Activated CD4-positive, CD25-positive, alpha-beta regulatory T cell treated with anti-CD3 and anti-CD28 coated beads, Interleukin-2, amount 50 U/mL, for 16 hours (primary cell): ENCODE results near the gene AQP9.
"Not testable (repeated sequence)": the region's sequence is repeated elsewhere in the genome, so short reads cannot be mapped to it uniquely, and the experiment has no call there.

Source experiments
- DNase-seq: peaks from one replicate; pipeline ENCODE4 v3.0.0-alpha.2; 2020; ENCODE audit warnings: low read depth, low spot score

The AQP9 gene

DNA sequence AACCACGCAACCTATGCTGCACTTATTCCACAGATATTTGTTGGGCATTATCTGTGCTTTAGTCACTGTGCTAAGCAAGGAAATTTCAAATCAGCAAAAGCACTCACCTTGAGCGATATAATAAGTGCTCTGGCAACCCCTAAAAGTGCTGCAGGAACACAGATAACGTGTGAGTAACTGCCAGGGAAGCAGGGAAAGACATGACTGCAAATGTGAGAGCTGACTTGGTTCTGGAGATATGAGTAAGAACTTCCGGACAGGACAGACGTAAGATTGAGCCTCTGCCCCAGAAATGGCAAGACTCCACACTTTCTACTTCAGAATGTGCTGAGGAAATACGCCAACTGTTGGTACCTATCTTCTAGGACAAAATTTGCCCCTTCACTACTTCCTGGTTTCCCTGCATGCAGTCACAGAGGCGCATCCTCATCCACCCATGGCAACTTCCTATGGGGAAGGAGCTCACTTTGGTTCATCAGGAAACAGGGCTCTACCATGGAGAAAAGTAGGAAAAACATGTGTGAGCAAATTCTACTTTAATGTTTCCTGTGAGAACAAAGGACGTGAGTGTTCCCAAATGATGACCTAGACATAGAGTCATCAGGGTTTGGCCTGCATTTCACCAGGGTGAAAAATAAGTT is 41.7 kb downstream of the AQP9 start:
- no peak for DNase-seq

DNA sequence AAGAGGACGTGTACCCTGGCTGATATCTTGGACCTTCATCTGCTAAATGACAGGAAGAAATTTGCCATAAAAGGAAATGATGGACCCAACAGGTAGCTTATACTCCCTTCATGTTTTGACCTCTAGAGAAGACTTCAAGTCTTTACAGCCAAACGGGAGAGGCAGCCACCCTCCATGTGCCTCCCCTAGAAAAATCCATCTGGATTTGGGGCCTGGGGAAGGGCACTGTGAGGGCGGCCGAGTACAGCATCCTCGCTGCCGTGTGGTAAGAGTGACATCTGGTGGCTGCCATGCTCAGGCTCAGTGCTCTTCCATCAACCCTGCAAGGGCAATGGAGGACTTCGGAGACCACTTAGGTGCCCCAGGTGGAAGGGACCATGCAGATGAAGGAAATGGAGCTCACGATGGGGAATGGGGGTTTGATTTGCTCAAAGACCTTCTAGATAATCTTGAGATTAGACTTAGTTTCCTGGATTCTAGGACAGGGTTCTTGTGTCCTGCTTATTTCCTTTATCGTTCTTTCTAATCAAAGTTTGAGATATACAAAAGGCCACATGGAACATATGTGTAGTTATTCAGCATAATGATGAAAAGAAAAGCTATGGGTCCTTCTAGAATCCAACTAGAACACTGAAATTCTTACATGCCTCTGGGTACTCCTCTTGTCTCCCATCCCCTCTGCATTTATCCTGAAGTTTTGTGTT is 44.4 kb downstream of the AQP9 start:
- no peak for DNase-seq

DNA sequence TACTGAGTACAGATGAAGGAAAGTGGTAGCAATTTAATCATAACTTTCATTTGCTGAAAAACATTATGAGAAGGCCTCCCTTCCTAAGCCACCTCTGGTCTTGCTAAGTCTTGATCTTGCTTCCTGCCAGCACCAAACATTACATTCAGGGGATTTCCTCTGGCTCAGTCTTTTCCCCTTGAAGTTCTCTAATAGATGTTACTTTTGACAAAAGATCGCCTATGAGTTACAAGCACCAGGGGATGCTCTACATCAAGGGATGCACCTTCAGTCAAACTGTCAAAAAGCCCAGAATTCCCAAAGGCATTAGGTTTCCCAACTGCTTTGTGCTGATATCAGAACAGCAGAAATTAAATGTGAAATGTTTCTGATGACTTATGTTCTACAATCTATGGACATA is 47.3 kb downstream of the AQP9 start:
- no peak for DNase-seq

DNA sequence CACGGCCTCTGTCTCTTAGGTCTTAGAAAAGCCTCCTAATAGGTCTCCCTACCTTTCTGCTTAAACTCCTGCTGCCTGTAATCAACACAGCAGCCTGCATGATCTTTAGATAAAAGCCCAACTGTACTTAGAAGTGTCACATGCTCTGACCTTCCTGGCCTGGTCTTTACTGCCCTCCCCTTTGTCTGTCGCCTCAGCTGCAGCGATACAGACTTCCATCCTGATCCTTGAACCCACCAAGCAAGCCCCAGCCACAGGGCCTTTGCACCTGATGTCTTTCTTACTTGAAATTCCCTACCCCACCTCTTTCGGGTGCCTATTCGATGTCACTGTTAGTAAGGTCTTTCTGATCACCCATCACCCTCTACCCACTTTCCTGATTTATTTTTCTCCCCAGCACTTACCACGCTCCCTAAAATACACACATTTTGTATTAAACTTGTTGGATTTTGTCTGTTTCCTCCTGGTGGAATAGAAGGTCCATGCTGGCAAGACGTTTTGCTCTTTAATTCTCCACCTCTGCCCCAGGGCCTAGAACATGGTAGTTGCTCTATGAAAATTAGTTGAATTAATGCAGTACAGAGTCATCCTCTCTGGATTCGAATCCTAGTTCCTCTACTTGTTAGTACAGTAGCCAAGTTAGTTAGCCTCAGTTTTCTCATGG is 51.1 kb downstream of the AQP9 start:
- DNase-seq, result no peak

DNA sequence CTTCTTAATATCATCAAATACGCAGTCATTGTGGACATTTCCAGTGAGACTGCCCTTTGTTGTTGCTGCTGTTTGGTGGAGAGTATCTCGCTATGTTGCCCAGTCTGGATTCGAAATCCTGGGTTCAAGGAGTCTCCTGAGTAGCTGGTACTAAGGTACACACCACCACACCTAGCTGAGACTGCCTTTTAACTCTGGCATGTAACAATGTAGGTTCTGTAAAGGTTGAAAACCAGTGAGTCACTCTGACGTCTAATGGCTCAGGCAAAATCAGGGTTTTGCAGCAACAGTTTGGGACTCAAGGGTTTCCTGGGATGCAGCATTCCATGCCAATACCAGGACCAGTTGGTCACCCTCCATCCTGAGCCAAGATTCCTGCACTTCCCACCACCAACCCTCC is 52.2 kb downstream of the AQP9 start:
- no peak for DNase-seq

DNA sequence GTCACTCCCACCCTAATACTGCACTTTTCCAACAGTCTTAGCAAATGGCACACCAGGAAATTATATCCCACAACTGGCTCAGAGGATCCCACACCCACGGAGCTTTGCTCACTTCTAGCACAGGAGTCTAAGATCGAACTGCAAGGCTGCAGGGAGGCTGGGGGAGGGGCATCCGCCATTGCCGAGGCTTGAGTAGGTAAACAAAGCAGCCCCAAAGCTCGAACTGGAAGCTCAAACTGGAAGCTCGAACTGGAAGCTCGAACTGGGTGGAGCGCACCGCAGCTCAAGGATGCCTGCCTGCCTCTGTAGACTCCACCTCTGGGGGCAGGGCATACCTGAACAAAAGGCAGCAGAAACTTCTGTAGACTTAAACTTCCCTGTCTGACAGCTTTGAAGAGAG is 55.5 kb downstream of the AQP9 start:
- not testable (repeated sequence) for DNase-seq

DNA sequence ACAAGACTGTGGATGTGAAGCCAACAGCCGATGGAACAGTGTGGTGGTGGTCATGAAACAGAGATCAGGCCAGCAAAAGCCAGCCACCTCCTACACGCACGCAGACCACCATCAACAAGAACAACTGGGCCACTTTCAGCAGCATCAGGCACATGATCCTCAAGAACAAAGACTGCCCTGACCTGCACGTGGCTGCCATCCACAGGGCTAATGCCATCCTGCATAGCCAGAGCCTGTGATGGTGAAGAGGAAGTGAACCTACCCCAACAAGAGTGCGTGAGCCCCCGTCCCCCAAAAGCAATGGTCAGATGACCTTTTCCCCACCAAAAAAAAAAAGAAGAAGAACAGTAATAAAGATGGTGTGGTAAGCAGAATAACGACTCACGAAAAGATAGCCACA is 62.6 kb downstream of the AQP9 start:
- DNase-seq, result no peak

DNA sequence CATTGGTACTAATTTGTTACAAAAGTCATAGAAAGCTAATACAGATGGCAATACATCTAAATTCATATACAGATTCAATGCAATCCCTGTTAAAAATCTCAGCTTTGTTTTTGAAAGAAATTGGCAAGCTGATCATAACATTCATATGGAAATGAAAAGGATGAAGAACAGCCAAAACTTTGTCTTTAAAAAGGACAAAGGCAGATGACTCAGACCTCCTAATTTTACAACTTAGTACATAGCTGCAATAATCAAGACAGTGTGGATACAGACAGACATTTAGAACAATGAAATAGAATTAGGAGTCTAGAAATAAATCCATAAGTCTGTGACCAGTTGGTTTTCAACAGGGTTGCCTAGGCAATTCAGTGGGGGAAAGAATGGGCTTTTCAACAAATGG is 63.3 kb downstream of the AQP9 start:
- DNase-seq, result no peak

DNA sequence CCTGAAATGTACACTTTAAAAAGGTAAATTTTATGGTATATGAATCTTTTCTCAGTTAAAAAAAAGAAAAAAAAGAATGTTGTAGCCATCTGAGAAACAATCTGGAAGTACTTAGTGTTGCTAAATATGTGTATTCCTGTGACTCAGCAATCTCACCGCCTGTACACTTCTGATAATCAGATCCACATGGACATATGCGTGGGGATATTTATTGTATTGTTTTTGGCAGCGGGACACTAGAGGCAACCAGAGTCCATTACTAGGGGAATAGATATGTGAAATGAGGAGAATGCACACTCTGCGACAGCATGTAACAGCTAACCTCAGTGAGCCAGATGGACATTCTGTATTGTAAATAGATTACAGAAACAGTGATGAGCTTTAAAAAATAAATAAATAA is 65.4 kb downstream of the AQP9 start:
- DNase-seq, result no peak

DNA sequence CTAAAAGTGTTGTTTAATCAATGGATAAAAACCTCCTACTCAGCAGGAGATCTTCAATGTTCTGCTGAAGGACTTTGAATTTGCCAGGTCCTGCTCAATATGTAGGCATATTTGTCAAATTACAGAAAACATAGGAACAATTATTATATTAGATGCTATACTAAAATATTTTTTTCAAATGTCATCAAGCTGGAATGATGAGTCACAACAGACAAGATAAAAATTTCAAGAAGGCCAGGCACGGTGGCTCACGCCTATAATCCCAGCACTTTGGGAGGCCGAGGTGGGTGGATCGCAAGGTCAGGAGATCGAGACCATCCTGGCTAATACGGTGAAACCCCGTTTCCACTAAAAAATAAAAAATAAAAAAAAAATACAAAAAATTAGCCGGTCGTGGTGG is 68.0 kb downstream of the AQP9 start:
- no peak for DNase-seq

DNA sequence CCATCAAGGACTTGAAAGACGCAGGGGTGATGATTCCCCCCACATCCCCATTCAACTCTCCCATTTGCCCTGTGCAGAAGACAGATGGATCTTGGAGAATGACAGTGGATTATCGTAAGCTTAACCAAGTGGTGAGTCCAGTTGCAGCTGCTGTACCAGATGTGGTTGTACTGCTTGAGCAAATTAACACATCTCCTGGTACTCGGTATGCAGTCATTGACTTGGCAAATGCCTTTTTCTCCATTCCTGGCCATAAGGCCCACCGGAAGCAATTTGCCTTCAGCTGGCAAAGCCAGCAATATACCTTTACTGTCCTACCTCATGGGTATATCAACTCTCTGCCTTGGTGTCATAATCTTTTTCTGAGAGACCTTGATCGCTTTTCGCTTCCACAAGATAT is 70.0 kb downstream of the AQP9 start:
- not testable (repeated sequence) for DNase-seq

DNA sequence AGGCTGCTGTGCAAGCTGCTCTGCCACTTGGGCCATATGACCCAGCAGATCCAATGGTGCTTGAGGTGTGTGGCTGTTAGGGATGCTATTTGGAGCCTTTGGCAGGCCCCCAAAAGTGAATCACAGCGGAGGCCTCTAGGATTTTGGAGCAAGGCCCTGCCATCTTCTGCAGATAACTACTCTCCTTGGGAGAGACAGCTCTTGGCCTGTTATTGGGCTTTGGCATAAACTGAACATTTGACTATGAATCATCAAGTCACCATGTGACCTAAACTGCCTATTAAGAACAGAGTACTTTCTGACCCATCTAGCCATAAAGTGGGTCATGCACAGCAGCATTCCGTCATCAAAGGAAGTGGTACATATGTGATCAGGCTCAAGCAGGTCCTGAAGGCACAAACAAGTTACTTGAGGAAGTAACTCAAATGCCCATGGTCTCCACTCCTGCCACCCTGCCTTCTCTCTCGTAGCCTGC is 70.9 kb downstream of the AQP9 start:
- DNase-seq, result not testable (repeated sequence)

DNA sequence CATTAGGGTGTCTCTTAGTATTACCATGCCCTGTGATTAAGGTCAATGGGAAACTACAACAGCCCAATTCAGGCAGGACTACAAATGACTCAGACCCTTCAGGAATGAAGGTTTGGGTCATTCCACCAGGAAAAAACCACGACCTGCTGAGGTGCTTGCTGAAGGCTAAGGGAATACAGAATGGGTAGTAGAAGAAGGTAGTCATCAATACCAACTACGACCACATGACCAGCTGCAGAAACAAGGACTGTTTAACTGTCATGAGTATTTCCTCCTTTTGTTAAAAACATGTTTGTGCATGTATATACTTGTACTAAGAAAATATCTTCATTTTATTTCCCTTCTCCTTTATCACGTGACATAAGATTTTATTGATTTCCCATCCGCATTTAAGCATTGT is 71.8 kb downstream of the AQP9 start:
- DNase-seq, result not testable (repeated sequence)

DNA sequence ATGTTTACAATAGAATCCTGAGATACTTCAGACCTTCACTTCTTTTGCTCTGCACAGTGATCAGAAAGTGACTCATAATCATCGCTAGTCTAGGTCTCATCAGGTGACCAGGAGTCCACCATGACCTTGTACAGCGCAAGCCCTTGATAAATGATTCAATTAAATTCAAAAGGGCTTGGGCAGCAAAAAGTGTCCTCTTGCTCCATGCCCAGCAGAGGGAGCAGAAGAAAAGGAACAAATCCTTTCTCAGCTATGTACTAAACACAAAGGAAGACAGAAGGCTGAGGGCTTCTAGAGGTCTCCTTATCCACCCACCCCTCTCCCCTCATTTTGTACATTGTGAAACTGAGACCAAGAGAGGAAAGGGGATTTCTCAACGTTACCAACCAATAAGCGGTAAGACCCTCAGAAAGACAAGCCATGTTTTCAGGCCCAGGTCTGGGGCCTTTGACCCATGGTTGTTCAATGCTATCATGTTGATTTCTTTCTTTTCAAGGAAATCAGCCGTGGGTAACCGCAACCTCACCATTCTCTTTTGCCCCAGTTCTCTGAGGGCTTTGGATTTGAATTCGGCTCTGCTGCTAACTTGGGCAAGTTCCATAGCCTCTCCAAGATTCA is 74.8 kb downstream of the AQP9 start:
- DNase-seq, result no peak

DNA sequence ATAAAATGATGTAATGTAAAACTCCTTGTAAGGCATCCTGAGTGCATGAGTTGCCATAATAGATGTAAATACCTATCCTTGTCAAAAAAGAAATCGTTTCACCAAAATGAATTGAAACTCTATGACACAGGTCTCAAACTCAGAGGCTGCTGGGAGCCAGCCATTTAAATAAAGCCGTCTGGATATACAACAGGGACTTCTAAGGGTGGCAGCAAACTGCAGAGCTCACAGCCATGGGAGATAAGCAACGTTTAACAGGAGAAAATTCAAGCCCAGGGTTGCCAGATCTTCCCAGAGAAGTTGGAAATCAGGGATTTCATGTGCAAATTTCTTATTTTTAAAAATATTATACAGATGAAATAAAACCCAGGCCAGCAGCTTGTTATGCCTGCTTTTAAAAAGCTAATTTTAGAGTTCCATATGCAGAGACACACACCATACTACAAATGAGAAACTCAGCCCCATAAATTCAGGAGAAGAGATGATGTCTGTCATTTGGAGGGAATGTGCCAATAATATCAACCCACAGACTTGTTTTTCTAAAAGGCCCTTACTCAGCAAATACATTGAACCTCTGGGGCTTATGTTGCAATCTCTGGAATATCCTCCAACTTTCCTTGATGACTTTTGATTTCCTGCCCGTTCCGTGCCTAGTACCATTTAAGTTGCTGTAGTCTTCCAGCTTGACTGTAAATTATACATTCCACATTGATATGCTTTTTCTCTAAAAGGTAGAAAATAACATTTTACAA is 75.6 kb downstream of the AQP9 start:
- no peak for DNase-seq

DNA sequence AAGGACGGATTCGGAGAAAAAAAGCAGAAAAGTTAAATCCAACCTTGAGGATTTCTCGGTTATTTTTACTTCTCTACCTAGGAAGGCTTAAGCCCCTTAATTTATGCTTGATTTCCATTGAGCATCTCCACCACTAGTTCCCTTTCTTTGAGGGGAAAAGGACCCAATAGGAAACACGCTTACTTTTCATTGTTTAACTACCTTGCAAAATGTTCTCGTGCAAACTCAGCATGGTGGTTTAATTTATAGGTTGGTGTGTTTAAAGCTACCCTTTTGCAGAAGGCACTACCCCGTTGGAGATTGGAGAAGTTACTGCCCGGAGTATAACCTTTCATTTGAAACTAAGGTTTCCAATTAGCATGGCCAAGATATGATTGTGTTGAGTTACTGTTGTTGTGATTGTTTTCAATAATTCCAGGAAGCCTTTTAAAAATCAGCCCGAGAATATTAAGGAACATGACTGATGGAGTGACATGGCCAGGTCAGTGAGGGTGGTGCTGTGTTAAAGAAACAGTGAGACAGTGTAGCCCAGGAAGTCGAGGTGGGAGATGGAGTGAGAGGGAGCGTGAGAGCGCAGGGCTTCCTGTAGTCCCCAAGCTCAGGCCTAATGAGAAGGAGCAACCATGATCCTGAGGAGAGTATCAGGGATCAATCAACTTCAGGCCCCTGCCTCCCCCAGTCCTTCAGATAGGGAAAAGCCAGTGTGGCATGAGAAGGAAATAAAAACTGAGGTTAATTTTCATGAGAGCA is 76.6 kb downstream of the AQP9 start:
- no peak for DNase-seq

DNA sequence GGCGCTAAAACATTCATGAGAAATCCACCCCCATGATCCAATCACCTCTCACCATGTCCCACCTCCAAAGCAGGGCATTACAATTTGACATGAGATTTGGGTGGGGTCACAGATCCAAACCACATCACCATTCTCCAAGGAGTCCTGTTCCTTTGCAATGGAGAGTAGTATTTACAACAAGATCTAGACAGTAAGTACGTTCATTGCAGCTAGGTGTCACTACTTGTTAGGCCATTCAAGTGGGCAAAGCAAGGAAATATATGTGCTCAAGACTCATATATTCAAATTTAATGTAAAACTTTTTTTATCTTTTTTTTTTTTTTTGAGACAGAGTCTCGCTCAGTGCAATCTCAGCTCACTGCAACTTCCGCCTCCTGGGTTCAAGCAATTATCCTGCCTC is 79.3 kb downstream of the AQP9 start:
- no peak for DNase-seq

DNA sequence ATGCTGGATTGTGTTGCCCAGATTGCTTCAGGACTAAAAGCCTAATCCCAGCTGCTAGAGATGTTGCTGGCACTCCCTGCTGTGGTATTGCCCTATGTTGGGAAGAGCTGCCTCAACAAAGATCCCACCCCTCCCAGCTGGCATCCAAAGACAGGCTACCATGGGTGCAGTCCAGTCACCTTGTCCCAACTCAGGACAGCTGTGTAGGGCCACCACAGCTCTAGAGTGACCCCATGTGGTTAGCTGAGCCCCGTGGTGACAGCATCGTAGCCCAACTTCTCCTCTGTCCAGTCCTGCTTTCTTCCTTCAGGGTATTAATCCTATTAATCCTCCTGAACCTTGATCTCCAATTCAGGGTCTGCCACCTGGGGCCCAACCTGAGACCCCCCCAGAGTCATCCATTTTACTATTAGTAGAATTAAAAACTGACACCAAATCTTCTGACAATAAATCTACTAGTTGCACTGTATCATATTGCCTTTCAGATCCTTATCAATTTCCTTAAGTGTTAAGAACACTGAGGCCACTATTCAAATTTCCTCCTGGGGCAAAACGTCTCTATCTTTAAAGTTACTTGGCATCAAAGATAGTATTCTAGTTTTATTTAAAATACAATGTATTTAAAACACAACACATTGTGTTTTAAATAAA is 83.5 kb downstream of the AQP9 start:
- DNase-seq, result no peak

DNA sequence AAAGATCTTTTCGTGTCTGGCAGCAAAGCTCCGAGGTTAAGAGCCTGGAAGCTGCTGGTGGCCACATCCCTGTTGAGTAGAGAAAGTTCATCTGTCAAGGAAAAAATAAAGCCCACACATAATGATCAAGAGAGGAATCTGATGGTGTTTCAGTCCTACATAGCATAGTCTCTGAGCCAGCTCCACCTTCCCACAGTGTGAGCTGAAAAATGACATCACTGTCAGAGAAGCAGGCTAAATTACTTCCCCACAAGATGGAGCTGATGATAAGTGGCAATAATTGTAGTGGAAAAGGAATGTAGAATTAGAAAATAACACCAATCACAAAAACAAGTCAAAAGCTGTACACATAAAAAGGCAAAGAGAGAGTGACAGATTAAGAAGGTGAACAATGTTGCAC is 84.5 kb downstream of the AQP9 start:
- no peak for DNase-seq

DNA sequence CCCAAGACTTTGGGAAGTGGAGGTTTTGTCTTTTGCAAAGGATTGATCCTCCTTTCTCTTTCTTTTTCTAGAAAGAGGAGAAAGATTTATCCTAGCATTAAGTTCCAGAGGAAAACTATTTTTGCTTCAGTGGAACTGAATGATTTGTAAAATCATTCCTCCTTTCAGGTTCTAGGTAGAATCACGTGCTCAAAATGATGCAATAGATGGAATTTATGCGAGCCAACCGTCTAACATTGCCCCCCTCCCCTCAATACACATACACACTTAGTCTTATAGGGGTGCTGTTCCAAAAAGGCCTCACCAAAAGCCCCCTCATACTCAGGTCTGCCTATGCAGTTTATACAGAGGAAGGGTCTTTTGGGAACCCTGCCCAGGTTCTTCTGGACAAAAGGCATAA is 85.3 kb downstream of the AQP9 start:
- no peak for DNase-seq

DNA sequence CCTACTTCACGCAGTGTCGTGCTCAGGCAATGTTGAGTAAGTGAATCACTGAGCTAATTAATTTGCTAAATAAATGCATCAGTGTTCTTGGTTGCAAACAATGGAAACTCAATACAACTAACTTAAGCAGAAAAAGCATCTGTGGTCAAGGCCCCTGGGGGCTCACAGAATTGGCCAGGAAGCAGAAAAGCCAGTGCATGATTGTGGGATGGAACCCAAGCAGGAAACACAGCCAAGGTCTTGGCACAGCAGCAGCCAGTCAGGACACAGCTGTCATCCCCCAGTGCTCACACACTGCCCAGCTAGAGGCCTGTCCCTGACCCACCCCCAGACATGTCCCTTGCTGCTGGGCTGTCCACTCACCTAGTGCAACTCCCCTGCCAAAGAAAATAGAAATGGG is 85.9 kb downstream of the AQP9 start:
- no peak for DNase-seq
